Keratinocyte (primary cell): ENCODE data around the gene LRRC4C. TPM values are rescaled to one million over a fixed set of nuclear protein-coding genes. Genes with fewer than 3 reads are reported as not detected.

Experiments
- DNase-seq: peaks from one replicate; pipeline ENCODE4 v3.0.0-alpha.2; 2011; ENCODE audit warnings: low read depth, missing footprints, low spot score
- FAIRE-seq: peaks from 2 replicates; lab custom pipeline; 2011; peaks lifted over from hg19 to GRCh38; lab: Jason Lieb, UNC
- H2AFZ ChIP-seq: 2 replicates; pipeline ENCODE4 v1.6.0; 2012; ENCODE audit warnings: low read length, control low read depth, inconsistent platforms; ENCODE audit not compliant: control insufficient read depth
- H3K27ac ChIP-seq: 2 replicates; pipeline ENCODE4 v1.5.1; 2011; ENCODE audit warnings: low read length; ENCODE audit not compliant: control insufficient read depth, insufficient read depth
- H3K27me3 ChIP-seq: 3 replicates; pipeline ENCODE4 v1.6.0; 2011; ENCODE audit warnings: low read length; ENCODE audit not compliant: control insufficient read depth, insufficient read depth; ENCODE audit errors: extremely low read depth
- H3K36me3 ChIP-seq, 2 experiments: 2 replicates in 1 of 2; 3 replicates in 1 of 2; pipeline ENCODE4 v1.5.1; 2011; ENCODE audit warnings: low read length in 2 of 2, mild to moderate bottlenecking in 1 of 2; ENCODE audit not compliant: control insufficient read depth in 2 of 2, insufficient read depth in 2 of 2; ENCODE audit errors: extremely low read depth in 1 of 2
- H3K4me1 ChIP-seq: 3 replicates; pipeline ENCODE4 v1.5.1; 2011; ENCODE audit warnings: low read length; ENCODE audit not compliant: control insufficient read depth, insufficient read depth; ENCODE audit errors: extremely low read depth
- H3K4me2 ChIP-seq: 3 replicates; pipeline ENCODE4 v1.6.0; 2011; ENCODE audit warnings: low read depth, low read length; ENCODE audit not compliant: control insufficient read depth, insufficient read depth; ENCODE audit errors: extremely low read depth
- H3K4me3 ChIP-seq, 3 experiments: fragments of 200-600 bp in 1 of 3; sonication (generic) in 1 of 3; 2 replicates in 2 of 3; 3 replicates in 1 of 3; pipeline ENCODE4 v1.5.1; 2011 to 2016; ENCODE audit warnings: low read length in 3 of 3, mild to moderate bottlenecking in 3 of 3, control low read depth in 2 of 3, inconsistent platforms in 1 of 3, low read depth in 1 of 3, mixed read lengths in 1 of 3, mixed run types in 1 of 3, moderate library complexity in 1 of 3; ENCODE audit not compliant: control insufficient read depth in 2 of 3, insufficient read depth in 2 of 3; ENCODE audit errors: extremely low read depth in 1 of 3
- H3K79me2 ChIP-seq: 2 replicates; pipeline ENCODE4 v1.6.0; 2012; ENCODE audit warnings: low read length; ENCODE audit not compliant: control insufficient read depth, insufficient read depth
- H3K9ac ChIP-seq: 3 replicates; pipeline ENCODE4 v1.6.0; 2011; ENCODE audit warnings: low read length; ENCODE audit not compliant: control insufficient read depth, insufficient read depth; ENCODE audit errors: extremely low read depth
- H3K9me1 ChIP-seq: 3 replicates; pipeline ENCODE4 v1.6.0; 2011; ENCODE audit warnings: low read length; ENCODE audit not compliant: control insufficient read depth, insufficient read depth; ENCODE audit errors: extremely low read depth
- H3K9me3 ChIP-seq: 2 replicates; pipeline ENCODE4 v1.5.1; 2012; ENCODE audit warnings: low read depth, low read length; ENCODE audit not compliant: control insufficient read depth
- H4K20me1 ChIP-seq: 3 replicates; pipeline ENCODE4 v1.6.0; 2011; ENCODE audit warnings: low read length; ENCODE audit not compliant: control insufficient read depth, insufficient read depth; ENCODE audit errors: extremely low read depth
- EZH2 ChIP-seq: IDR thresholded peaks from one replicate; pipeline ENCODE4 v1.6.1; 2012; ENCODE audit warnings: inconsistent platforms, mild to moderate bottlenecking, low read length, moderate library complexity
- dilution Hi-C: fragments of 300-500 bp; cut with MboI; formaldehyde crosslinking; loops from one replicate; pipeline ENCODE4 v1.7.0; 2020; ENCODE audit warnings: low sequenced_read_pairs; ENCODE audit not compliant: extremely low pct_ligation_motif_present
- polyA plus RNA-seq, 5 experiments: library from polyadenylated mRNA; depleted of rRNA in 3 of 5; stranded (reverse) in 3 of 5; stranded (forward) in 1 of 5; unstranded in 1 of 5; fragments of >200 nt; gene quantifications; 1 replicate in 1 of 5; 2 replicates in 3 of 5; 3 replicates in 1 of 5; pipeline versions ENCODE4 v1.2.1 to v1.2.3, GENCODE V29; 2011 to 2012; ENCODE audit warnings: missing spikeins in 2 of 5, low read depth in 1 of 5, low replicate concordance in 1 of 5
- TF ChIP-seq, protein P1 (sequence below), 3 experiments: IDR thresholded peaks in 1 of 3; conservative IDR thresholded peaks in 1 of 3; optimal IDR thresholded peaks in 1 of 3; 2 replicates in 2 of 3; 3 replicates in 1 of 3; pipeline versions ENCODE3 to v1.5.1; 2011; ENCODE audit warnings: low read length in 3 of 3, mild to moderate bottlenecking in 3 of 3, moderate library complexity in 2 of 3, control low read depth in 1 of 3, inconsistent platforms in 1 of 3; ENCODE audit not compliant: insufficient read depth in 2 of 3; ENCODE audit errors: extremely low read depth in 1 of 3

Gene LRRC4C
- polyA plus RNA-seq, 1 donor (not counting 4 experiments of a cell fraction or from before 2014, with no cell fraction given): not detected

DNA sequence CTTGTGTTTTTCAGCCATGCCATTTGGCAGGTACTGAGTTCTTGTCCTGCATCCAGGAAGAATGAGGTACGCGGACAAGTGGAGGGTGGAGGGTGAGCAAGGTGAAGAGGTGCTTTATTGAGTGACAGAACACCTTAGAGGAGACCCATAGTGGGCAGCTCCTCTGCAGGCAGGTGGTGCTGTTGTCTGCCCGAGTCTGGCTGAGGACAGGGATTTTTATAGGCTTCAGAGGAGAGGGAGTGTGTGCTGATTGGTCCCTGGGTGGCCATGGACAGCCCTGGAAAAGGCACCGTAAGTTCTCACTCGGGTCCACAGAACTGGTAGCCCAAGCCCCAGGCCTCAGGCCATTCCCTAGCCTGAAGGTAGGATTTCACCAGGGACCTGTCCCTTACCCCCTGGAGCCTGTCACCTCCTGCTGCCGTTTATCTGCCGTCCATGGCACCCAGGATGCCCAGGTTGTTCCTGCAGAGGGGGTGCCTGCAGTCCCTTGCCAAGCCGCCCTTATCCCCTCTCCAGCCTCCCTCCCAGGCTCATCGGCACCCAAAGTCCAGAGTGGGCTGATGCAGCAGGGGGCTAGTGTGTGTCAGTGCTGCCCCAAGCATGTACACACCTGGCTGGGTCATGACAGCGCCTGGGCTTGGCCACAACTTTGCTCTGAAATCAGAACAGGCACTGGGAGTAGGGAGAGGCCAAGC lies 213.6 kb downstream of the LRRC4C start:
- no peak overlapping the region for H3K9ac ChIP-seq
- no peak overlapping the region for H3K4me2 ChIP-seq
- no peaks in the 10 kb centered on the region for H4K20me1 ChIP-seq
- DNase-seq: no peak
- TF ChIP-seq, protein P1, sequence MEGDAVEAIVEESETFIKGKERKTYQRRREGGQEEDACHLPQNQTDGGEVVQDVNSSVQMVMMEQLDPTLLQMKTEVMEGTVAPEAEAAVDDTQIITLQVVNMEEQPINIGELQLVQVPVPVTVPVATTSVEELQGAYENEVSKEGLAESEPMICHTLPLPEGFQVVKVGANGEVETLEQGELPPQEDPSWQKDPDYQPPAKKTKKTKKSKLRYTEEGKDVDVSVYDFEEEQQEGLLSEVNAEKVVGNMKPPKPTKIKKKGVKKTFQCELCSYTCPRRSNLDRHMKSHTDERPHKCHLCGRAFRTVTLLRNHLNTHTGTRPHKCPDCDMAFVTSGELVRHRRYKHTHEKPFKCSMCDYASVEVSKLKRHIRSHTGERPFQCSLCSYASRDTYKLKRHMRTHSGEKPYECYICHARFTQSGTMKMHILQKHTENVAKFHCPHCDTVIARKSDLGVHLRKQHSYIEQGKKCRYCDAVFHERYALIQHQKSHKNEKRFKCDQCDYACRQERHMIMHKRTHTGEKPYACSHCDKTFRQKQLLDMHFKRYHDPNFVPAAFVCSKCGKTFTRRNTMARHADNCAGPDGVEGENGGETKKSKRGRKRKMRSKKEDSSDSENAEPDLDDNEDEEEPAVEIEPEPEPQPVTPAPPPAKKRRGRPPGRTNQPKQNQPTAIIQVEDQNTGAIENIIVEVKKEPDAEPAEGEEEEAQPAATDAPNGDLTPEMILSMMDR (optimal IDR thresholded peaks at IDR 0.05 in 1 of 3, IDR thresholded peaks at IDR 0.05 in 1 of 3, conservative IDR thresholded peaks at IDR 0.05 in 1 of 3; ENCODE audit: extremely low read depth in 1 of 3, insufficient read depth in 2 of 3, low read length in 3 of 3): no peak
- no peak for TF ChIP-seq EZH2
- no peaks in the 10 kb centered on the region for H3K36me3 ChIP-seq
- H3K9me3 ChIP-seq: peaks cover 6% of the 10 kb centered on the region
- H2AFZ ChIP-seq: no peak overlapping the region
- no peaks in the 10 kb centered on the region for H3K79me2 ChIP-seq
- H3K9me1 ChIP-seq: no peaks in the 10 kb centered on the region
- no peak for FAIRE-seq
- dilution Hi-C loops: no loop called here
- no peaks in the 10 kb centered on the region for H3K4me1 ChIP-seq
- H3K27me3 ChIP-seq: no peaks in the 10 kb centered on the region
- H3K4me3 ChIP-seq: no peak overlapping the region
- no peak overlapping the region for H3K27ac ChIP-seq

DNA sequence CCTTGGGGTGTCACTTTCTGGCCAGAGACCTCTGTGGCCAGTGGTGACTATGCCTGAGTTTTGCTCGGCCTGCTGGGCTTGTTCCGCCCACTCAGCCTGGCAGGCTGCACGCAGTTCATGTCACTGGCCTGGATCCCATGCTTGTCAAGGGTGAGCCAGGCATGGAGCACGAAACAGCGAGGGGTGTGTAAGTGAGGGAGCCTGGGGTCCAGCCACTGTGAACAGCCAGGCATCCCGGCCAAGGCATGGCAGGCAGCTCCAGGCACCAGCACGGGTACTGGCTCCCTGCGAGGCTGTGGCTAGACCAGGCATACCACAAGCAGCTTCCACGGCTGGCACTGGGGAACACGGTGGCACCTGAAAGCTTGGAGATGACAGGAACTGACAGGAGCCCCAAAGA lies 214.3 kb downstream of the LRRC4C start:
- no peak overlapping the region for H3K9ac ChIP-seq
- H3K27me3 ChIP-seq: no peaks in the 10 kb centered on the region
- H4K20me1 ChIP-seq: no peaks in the 10 kb centered on the region
- no peak overlapping the region for H2AFZ ChIP-seq
- no peaks in the 10 kb centered on the region for H3K4me1 ChIP-seq
- no peak overlapping the region for H3K4me3 ChIP-seq
- dilution Hi-C loops: no loop called here
- DNase-seq (no peak), FAIRE-seq (no peak)
- H3K4me2 ChIP-seq: no peak overlapping the region
- no peak for TF ChIP-seq EZH2
- TF ChIP-seq, protein P1 (optimal IDR thresholded peaks at IDR 0.05 in 1 of 3, IDR thresholded peaks at IDR 0.05 in 1 of 3, conservative IDR thresholded peaks at IDR 0.05 in 1 of 3; ENCODE audit: extremely low read depth in 1 of 3, insufficient read depth in 2 of 3, low read length in 3 of 3): no peak
- peaks cover 6% of the 10 kb centered on the region for H3K9me3 ChIP-seq
- H3K79me2 ChIP-seq: no peaks in the 10 kb centered on the region
- H3K27ac ChIP-seq: no peak overlapping the region
- H3K36me3 ChIP-seq: no peaks in the 10 kb centered on the region
- no peaks in the 10 kb centered on the region for H3K9me1 ChIP-seq
